SK-N-SH treated with all-trans-retinoic acid at 6 μM for 48 hours (cell line): ENCODE measurements around the gene ITPKB.

Experiments used
- ARNTL ChIP-seq: fragments of 450-650 bp; formaldehyde crosslinking; IDR thresholded peaks from 2 replicates; pipeline ENCODE4 v1.5.0; 2020; ENCODE audit warnings: low read depth, mild to moderate bottlenecking, moderate library complexity, borderline replicate concordance
- CREB5 ChIP-seq: fragments of 250-450 bp; sonication (Bioruptor Pico); IDR thresholded peaks from 2 replicates; pipeline ENCODE4 v1.5.1; 2020; ENCODE audit warnings: low read depth, mild to moderate bottlenecking, moderate library complexity
- ESRRG ChIP-seq: fragments of 250-450 bp; sonication (Bioruptor Pico); IDR thresholded peaks from 2 replicates; pipeline ENCODE4 v1.6.1; 2021; ENCODE audit warnings: mild to moderate bottlenecking
- PATZ1 ChIP-seq: fragments of 250-450 bp; sonication (Bioruptor Pico); IDR thresholded peaks from 2 replicates; pipeline ENCODE4 v1.8.0; 2020; ENCODE audit warnings: mild to moderate bottlenecking, moderate library complexity, borderline replicate concordance
- RARB ChIP-seq: fragments of 250-450 bp; sonication (Bioruptor Pico); IDR thresholded peaks from 2 replicates; pipeline ENCODE4 v1.8.0; 2021; ENCODE audit warnings: mild to moderate bottlenecking, moderate library complexity
- SNAI2 ChIP-seq: fragments of 250-450 bp; sonication (Bioruptor Pico); IDR thresholded peaks from 2 replicates; pipeline ENCODE4 v1.5.0; 2020; ENCODE audit warnings: mild to moderate bottlenecking, moderate library complexity
- TSHZ2 ChIP-seq: fragments of 250-450 bp; sonication (Bioruptor Pico); IDR thresholded peaks from 2 replicates; pipeline ENCODE4 v1.5.0; 2020; ENCODE audit warnings: mild to moderate bottlenecking, moderate library complexity
- ZFP30 ChIP-seq: fragments of 450-650 bp; formaldehyde crosslinking; IDR thresholded peaks from 2 replicates; pipeline ENCODE4 v1.5.0; 2022; ENCODE audit warnings: mild to moderate bottlenecking, moderate library complexity
- ZNF70 ChIP-seq: fragments of 450-650 bp; formaldehyde crosslinking; IDR thresholded peaks from 2 replicates; pipeline ENCODE4 v1.5.0; 2020; ENCODE audit warnings: mild to moderate bottlenecking, moderate library complexity

DNA sequence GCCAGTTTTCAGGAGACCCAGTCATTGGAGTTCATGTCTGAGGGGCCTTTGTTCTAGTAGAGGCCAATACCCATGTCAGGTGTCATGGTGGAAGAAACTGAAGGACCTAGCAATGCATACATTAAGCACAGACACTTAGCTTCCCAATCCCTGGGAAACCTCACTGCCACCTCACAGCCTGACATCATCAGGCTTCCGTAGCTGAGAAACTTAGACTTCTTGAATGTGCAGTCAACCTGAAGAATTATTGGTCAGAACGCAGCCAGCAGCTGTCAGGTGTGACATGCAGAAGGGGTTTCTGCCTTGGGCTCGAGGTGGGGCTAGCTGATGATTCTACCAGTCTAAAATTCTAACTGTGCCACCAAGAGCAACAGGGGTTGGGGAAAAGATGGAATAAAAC, 1.9 kb upstream of the ITPKB start:
- TF ChIP-seq TSHZ2 (CRISPR knock-in tag) = no peak
- TF ChIP-seq ZNF70 = no peak
- no peak for TF ChIP-seq RARB (CRISPR knock-in tag)
- TF ChIP-seq SNAI2 (CRISPR knock-in tag) = no peak
- TF ChIP-seq ESRRG (CRISPR knock-in tag) = no peak
- no peak for TF ChIP-seq ARNTL (CRISPR knock-in tag)
- no peak for TF ChIP-seq ZFP30 (CRISPR knock-in tag)
- TF ChIP-seq CREB5 = no peak
- no peak for TF ChIP-seq PATZ1 (CRISPR knock-in tag)
